A204.1 (cell line): ENCODE results near the gene BBX.

Experiments used
- FAIRE-seq: peaks from 2 replicates; lab custom pipeline; 2012; peaks lifted over from hg19 to GRCh38; lab: Jason Lieb, UNC

Gene BBX

DNA sequence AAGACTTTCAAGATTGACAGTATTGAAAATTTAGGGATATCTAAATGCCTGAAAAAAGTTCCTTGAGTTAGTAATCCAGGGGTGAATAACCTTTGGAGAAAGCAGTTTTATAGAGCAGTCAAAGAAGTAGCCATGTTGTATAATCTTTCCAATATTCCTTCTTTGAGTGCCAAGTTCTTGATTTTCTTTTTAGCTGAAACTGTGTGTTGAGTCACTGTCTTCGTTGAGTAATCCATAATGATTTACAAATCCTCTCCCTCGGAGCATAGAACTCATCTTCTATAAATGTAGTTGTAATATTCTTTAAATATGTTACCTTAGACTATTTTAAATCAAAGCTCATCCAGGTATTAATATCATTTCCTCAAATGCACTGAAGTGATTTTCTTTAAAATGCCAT is 135.2 kb downstream of the BBX start:
- no peak for FAIRE-seq

DNA sequence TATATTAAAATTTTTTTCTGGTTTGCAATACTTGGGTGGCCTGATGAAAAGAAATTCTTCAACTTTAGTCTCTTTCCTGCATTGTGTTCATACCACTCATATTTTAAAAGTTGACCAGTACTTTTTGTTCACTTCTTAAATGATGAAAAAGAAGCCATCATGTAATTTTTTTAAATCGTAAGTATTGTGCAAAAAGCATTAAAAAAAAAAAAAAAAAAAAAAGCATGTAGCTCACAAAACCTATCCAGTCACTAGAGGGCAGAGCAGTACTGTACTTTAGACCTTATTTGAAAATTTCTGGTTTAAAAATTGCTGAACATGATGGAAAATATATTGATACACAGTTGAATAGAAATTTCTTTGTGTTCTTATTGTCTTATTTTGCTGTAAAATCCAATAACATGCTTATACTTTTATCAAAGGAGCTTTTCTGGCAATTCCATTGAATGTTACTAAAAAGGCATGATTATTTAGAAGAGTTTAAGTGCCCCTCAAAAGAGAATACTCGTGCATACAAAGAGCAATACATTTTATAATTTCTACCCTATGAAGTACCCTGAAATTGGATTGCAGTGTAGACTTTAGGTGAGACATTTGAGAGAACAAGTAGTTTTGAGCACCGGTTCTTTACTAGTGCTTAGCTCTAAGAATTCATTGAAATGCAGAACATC is 137.7 kb downstream of the BBX start:
- peak; percentile 96 for FAIRE-seq

DNA sequence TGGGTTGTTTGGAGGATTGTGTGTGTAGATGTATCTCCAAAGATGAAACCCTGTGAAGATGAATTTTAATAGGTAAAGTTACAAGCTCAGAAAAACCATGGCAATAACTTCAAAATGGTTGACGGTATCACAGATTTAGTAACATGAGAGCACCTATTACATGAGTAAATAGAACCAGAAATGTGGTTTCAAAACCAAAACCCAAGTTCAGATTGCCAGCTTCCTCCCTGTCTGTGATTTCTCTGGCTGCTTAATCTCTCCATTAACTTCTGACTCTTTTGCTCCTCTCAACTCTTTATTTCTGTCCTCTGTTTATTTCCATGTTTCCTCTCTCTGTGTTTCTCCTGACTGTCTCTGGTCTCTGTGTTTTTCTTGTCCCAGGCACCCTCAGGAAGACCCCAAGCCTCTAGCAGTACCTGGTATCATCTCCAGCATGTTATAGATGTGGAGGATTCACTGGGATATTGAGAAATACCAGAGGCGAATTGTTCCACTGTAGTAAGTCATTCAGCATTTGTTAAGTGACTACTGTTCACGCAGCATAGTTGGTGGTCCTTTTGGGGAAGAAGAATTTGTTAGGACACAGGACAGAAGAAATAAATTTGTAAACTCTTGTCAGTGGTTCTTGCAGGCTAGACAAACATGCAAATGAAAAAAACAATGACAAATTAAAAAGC is 138.8 kb downstream of the BBX start:
- FAIRE-seq, result no peak

DNA sequence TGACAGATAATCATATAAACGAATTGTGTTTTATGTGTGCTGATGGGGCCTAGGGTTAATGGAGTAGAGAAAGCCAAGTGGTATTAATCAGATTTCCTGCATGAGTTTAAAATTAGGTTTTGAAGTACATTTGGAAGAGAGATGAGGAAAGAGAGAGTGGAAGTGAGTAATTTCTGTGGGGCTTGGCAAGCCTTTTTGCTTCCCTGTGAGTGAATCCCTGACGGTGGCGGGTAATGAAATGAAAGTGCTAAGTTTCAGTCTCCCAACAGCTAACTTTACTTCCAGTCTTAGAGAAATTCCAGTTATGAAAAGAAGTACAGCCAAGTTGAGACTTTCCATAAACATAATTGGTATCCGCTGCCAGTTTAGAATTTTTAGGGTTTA is 139.4 kb downstream of the BBX start:
- no peak for FAIRE-seq

DNA sequence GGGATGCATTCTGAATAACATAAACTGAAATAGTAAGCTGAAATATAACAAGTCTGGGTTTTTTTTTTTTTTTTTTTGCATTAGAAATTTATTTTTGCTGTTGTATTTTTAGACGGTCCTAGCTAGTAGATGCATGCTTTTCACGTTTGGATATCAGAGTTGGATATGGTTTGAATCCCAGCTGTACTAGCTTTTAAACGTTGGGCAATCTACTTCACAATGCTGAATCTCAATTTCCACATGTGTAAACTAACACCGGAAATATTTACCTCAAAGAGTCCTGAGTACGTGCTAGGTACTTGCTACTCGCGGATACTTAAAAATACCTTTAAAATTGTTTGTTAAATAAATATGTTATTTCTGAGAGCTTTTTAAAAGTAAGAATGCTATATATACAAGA is 139.8 kb downstream of the BBX start:
- no peak for FAIRE-seq

DNA sequence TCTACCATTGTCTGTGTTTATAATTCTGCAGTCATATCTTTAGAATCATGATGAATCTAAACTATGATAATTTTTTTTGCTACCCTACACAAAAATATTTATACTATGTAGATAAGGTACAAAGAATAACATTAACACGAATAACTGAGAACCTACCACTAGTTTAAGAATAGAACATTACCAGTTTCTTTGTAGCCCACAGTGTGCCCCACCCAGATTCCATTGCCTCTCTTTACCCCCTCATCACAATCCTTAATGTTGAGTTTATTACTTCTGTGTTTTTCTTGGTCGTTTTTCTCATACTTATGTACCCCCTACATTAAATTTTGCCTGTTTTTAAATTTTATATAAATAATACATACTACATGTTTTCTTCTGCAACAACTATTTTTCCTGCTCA is 140.5 kb downstream of the BBX start:
- FAIRE-seq, result no peak

DNA sequence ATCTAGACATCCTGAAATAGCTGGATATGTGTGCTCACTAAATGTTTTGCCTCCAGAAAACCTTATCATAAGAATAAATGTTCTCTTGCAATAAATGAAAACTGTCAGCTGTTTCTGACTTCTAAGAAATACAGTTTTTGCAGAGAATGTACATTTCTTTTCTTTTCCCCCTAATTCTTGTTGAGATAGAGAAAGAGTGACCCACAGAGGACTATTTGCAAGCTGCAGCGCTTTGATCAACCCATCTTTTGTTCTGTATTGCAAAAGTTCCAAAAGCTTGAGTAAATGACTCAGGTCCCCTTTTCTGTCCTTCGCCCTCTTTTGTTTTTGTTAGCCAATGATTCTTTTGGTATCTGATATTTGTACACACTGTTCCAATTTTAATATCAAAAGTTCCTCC is 141.9 kb downstream of the BBX start:
- FAIRE-seq, result no peak

DNA sequence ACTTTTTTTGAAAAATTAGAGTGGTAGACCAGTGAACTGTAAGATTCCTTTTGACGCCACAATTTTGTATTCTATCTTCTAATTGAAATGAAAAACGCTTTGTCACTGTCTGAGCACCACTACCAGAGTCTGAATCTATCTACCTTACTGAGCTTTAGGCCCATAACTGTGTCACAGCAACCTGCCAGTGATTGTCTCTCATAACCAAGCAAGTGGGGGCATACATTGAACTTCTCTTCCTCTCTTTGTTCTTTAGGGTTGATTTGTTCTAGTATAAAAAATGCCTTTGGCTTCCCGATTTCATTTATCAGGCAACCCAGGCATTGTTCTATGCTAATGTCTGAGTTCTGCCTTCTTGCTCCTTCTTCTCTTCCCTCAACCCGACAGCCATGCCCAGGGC is 142.6 kb downstream of the BBX start:
- no peak for FAIRE-seq

DNA sequence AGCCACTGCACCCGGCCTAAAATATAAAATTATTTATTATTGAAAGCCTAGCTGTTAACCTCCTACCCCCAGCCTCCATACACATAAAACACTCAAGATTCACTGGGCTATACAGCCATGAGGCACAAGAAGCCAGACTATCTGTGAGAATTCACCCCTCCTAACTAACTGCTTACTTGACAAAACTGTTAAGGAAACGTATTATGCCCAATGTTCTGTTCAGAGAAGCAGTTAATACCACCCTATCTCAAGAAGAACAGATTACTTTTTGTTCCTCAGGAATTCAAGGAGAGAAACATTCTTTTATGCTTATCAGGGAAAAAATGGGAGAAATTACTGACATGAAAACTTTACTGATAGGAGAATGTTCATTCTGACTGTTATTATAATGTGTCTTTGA is 144.1 kb downstream of the BBX start:
- no peak for FAIRE-seq

DNA sequence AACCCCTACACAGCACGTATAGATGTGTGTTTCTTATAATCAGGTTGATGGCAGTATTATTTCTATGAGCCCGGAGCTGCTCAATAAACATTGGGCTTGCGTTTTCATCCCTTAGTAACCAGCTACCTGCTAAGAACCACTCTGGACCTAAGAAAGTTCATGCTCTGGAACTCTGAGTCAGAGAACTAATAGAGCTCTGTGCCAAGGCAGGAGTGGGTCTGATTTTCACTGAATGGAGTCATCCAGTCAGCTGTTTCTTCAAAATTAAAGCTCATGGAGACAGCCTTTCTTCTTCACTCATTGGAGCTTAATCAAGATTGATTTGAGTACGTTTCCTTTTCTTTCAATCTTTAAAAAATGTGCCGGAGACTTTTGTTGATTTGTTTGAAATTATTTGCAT is 145.7 kb downstream of the BBX start:
- FAIRE-seq, result no peak

DNA sequence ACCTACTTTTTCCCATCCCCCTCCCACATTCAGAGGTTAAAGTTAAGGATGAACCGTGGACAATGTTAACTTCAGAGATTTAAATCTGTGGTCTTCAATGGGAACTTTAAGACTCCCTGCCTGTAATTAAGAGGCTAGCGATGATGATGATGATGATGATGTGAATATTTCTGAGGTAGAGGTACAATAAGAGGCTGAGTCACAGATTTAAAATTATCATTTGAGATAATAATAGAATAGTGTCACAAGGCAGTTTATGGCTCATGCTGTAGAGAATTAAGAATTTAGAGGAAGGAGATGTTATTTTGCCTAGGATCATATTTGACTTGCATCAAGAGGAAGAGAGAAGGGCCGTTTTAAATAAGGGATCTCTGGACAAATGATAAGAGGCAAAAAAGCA is 146.2 kb downstream of the BBX start:
- no peak for FAIRE-seq

DNA sequence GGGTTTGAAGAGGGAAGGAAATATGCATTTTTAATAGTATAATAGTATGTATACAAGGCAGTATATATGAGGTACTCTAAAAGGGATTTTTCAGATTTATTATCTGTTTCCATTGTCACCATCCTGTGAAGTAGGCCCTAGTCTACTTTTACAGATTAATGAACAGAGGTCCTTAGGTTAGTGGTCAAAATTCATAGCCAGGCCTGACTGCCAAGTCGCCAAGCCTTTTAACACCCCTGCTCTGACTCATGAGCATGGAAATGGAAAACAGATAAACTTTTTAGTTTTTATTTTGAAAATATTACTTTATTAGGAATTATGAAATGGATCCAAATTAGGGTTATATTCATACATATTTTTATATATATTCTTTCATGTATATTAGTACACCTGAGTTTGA is 146.9 kb downstream of the BBX start:
- FAIRE-seq, result no peak

DNA sequence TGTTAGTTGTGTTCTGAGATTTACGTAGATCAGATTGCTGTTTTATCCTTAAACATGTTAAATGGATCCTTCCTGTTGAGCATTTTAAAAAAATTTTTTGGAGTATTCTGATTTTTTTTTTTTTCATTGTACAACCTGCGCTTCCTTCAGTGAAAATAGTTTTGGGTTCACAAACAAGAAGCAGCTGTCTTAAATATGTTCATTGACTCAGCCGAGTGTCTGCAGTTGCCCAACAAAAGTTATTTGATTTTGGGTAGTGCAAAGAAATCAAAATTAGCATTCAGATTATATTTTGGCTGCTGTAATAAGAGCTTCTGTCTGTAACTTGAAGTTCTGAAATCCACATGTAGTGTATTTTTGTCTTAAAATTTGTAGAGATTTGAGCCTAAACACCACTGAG is 148.2 kb downstream of the BBX start:
- no peak for FAIRE-seq

DNA sequence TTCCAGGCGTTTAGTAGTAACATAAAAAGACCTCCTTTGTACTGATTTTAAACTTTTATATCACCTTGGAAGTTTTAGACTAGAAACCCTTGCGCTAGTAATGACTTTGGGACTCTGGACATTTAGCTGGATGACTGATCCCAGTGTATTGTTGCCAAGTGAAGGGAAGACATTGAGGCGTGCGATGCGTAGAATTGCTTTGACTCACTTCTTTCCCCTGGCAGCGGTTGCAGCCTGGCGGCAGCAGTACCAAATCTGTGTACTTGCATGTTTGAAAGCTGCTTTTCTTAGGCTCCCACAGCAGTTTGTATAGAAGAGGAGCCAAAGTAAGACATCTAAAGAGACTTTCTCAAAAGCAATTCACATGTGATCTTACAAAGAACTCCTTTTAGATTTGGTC is 151.6 kb downstream of the BBX start:
- no peak for FAIRE-seq

DNA sequence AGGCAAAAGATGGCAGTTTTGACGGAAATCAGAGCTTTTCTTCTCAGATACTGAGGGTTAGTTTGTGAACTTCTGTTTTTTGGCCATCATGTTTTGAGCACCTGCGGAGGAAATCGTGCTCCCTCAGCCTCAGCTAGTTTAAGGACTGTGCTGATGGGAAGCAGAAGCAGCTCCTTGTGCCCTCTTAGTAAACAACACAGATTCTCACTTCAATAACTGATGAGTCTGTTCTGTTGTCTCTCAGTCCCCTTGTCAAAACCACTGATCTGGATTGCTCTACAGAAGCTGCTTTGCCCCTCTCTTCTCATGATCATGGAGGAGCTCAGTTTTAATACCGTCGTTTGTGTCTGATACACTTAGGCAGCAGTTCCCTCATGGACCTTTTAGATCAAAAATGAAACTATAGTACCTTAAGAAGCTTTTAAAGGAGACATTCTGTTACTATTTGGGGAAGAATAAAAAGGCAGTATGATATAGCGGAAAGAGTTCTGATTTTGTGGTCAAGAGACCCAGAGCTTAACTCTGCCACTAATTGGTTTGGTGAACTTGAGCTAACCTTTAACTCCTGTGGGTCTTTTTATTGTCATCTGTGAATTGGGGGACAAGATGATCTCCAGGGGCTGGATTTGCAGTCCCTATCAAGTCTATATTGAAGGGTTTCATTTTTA is 152.6 kb downstream of the BBX start:
- no peak for FAIRE-seq

DNA sequence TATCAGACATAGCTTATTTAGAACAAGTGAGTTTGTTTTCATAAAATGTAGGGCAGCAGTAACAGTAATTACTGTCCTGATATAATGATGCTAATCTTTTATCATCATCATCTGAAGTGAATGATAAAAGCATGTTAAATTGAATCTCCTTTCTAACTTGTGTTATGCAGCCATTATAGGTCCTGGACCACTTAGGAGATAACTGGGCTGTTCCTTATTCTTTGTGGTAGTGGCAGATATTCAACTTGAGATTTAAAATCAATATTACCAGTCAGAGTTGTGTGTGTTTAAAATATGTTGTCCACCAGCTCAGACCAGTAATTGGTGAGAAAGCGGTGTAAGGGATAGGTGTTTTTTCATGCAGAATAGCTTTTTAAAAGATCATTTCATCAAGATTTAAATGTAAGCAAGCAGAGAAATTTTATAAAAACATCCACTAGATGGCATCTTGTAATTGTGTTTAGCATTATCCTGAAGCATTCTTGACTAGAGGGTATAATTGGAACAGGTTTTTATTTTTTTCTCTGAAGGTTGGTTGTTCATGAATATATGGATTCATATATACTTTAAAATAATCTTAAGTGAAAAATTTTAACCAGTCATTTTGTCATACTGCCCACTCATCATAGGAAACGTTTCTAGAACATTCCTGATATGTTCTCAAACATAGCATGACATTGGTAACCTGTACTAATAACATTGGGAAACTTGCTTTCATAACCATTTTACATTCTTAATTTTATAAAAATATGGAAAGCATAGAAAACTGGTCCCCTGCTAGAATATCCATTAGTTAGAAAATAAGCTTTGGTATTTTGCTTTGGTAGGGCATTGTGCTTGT is 153.9 kb downstream of the BBX start:
- peak; percentile 95 for FAIRE-seq

DNA sequence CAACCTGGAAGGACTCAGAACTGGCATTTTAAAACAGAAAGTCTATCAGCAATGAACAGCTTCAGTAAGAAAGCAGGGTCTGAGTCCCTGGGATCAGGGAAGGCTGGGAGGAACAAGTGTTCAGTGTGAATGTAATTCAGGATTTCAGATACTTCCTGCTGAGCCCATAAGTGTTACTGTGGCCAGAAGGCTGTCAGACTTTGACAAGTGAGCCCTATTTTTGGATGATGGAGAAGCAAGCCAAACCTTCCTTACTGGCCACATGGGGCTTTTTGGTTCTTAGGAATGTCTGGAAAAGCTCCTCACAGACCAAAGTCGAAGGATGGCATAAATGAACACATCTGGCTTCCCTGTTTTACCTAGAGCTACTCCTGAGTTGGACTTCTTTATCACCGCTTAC is 157.2 kb downstream of the BBX start:
- FAIRE-seq, result no peak

DNA sequence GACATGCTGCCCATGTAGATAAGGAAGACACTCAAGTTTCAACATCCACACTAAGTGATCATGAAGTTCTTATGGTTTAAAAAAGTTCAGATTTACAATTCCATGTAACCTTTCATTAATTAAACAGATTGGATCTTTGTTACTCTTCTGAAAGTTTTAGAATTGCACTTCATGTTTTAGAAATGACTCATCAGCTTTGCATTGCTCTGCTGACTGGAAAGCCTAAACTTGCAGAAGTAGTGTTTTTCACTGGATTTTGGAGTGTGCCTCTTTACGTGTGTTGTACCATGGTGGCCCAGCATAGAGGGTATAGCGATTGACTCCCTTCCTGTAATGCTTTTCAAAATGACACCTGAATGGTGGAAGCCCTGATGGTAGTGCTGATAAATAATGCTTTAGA is 157.9 kb downstream of the BBX start:
- FAIRE-seq, result no peak

DNA sequence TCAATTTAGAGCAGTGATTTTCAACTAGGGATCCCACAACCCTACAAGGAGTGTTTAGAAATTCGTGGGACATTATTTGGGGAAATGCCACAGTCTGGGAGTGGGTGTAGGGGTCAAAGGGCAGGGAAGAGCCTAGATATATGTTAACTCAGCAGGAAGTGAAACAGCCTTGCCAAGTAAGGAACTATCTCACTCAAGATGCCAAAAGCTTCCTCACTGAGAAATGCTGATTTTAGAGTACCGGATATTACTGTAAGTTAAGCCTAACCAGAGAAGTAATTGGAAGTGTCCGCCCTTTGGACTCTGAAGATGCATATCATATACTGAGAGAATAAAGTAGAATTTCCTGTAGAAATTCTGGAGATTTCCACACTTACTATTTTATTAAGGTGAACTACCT is 158.6 kb downstream of the BBX start:
- FAIRE-seq, result no peak

DNA sequence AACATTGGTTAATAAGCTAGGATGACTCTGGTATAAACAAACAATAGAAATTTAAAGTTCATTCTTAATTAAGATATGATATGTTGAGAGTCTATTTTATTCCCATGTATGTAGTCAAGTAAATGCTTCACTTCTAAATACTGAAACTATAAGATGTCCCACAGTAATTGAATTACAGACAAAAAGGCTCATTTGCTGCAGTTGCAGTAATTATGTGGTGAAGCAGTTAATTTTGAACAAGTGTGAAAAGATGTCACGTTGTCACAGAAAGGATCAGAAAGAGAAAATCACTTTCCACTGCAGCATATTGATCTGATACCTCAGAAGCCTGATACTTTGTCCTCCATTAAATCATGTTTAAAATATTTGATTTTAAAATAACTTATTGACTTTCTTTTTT is 159.8 kb downstream of the BBX start:
- no peak for FAIRE-seq

DNA sequence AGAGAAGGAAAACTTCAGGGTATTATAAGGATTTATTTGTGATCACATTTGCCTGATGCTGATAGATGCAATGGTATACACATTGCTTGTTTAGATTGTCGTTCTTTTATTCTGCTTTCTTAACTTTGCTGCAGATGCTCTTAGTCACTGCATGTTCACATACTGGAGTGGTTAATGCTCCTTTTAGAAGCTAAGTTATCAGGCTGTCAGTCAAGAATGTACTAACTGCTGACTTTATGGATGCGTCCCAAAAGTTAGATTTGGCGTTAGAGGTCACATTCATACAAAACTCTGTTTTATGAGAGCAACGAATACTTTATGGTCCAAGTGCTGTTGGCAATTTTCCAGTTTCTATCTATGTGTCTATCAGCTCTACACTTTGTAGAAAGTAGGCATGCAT is 160.7 kb downstream of the BBX start:
- FAIRE-seq, result no peak

DNA sequence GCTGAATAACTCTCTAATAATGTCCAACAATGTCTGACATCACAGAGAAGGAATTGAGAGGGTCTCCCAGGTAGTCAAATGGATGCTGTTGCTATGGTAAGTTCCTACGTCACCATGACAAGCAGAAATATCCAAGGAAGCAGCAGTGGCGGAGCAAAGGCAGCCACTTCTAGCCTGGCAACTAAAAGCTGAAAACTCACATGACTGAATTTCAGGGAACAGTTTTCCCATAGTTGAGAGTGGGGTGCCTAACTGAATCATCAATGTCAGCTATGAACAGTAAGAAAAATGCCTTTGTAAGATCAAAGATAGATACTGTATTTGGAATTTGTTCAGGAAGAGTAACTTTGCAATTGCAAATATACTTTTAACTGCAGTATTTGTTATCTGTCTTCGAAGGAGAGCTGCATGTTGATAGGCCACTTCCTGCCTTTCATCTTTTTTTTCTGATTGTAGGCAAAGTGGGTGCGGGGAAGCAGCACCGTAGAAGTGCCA is 161.7 kb downstream of the BBX start:
- FAIRE-seq, result no peak

DNA sequence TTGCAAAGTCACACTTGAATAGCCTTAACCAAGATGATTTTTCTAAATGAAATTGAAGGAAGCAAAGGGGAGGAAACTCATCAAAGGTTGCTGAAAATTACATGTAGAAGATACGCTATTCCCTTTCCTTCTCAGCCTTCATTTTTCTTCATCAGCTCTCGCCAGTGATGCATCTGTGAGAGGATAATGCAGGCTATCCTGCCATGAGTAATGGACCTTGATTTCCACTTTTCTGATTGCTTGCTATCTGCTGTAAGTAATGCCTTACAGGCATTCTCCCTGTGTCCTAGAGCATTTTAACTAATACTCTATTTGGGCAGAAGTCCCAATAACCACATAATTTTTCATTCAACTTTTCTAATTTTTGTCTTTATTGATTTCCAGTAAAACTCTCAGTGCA is 162.6 kb downstream of the BBX start:
- FAIRE-seq, result no peak
